NT2/D1 (cell line): ENCODE data around the gene PLOD2.

Source experiments
- DNase-seq: peaks from one replicate; pipeline ENCODE4 v3.0.0-alpha.2; 2011; ENCODE audit warnings: low read depth, low spot score
- H3K27me3 ChIP-seq: 2 replicates; pipeline ENCODE4 v1.6.0; 2011; ENCODE audit warnings: mild to moderate bottlenecking; ENCODE audit not compliant: insufficient read length, insufficient read depth
- H3K36me3 ChIP-seq: 2 replicates; pipeline ENCODE4 v1.6.1; 2011; ENCODE audit warnings: mild to moderate bottlenecking, low read length, mixed read lengths; ENCODE audit not compliant: insufficient read depth, insufficient read length
- H3K4me1 ChIP-seq: 2 replicates; pipeline ENCODE4 v1.5.1; 2011; ENCODE audit not compliant: insufficient read depth, insufficient read length
- H3K4me3 ChIP-seq: 2 replicates; pipeline ENCODE4 v1.5.1; 2011; ENCODE audit warnings: low read depth; ENCODE audit not compliant: insufficient read length
- H3K9ac ChIP-seq: 2 replicates; pipeline ENCODE4 v1.6.0; 2011; ENCODE audit warnings: low read depth; ENCODE audit not compliant: insufficient read length
- H3K9me3 ChIP-seq: 2 replicates; pipeline ENCODE4 v1.5.1; 2011; ENCODE audit warnings: mild to moderate bottlenecking, low read length; ENCODE audit not compliant: insufficient read depth
- SUZ12 ChIP-seq: IDR thresholded peaks from 2 replicates; pipeline ENCODE4 v1.6.1; 2011; ENCODE audit not compliant: insufficient read length, insufficient read depth; ENCODE audit errors: extremely low read depth
- YY1 ChIP-seq: IDR thresholded peaks from 2 replicates; pipeline ENCODE4 v1.6.1; 2011; ENCODE audit not compliant: insufficient read length, insufficient read depth
- ZNF274 ChIP-seq: IDR thresholded peaks from 2 replicates; pipeline ENCODE4 v1.6.1; 2011; ENCODE audit warnings: mild to moderate bottlenecking, low read depth, low read length

Gene PLOD2

DNA sequence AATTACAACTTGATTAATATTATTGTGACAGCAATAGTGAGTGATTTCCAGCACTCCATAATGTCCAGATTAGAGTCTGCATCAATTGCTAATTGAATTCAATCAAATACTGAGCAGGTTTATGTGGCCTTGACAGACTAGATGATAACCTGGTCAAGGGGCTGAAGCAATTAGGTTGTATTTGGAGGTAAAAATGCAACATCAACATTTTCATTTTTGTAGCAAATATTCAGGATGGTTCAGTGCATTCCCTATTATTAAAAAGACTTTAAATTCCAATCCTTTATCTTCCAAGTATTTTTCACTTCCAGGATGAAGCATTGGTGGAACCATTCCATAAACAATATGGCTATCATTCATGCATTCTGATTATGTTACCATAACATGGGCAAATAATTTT, 120.4 kb downstream of the PLOD2 start:
- H3K9ac ChIP-seq, result no peak overlapping the region
- H3K4me3 ChIP-seq, result no peak overlapping the region
- DNase-seq, result no peak
- no peaks in the 10 kb centered on the region for H3K36me3 ChIP-seq
- no peaks in the 10 kb centered on the region for H3K27me3 ChIP-seq
- H3K9me3 ChIP-seq, result no peaks in the 10 kb centered on the region
- H3K4me1 ChIP-seq, result no peaks in the 10 kb centered on the region
- TF ChIP-seq ZNF274, result no peak
- no peak for TF ChIP-seq SUZ12
- no peak for TF ChIP-seq YY1

DNA sequence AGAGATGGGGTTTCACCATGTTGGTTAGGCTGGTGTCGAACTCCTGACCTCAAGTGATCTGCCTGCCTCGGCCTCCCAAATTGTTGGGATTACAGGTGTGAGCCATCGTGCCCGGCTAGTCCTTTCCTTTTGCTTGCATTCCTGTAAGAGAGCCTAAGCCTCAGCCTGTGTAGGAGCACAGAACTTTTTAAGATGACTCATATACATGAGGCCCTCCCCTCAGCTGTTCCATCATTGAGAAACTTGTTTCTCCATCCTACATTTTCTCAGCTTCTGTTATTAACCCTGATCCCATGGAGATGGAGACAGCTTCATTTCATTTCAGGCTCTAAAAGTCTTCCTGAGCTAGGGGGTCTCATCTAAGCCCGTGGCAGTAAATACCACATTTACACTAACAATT, 123.3 kb downstream of the PLOD2 start:
- no peaks in the 10 kb centered on the region for H3K27me3 ChIP-seq
- TF ChIP-seq ZNF274 (no peak), YY1 (no peak), SUZ12 (no peak)
- no peaks in the 10 kb centered on the region for H3K9me3 ChIP-seq
- no peak overlapping the region for H3K9ac ChIP-seq
- H3K4me1 ChIP-seq, result no peaks in the 10 kb centered on the region
- H3K36me3 ChIP-seq, result no peaks in the 10 kb centered on the region
- no peak overlapping the region for H3K4me3 ChIP-seq
- DNase-seq, result no peak

DNA sequence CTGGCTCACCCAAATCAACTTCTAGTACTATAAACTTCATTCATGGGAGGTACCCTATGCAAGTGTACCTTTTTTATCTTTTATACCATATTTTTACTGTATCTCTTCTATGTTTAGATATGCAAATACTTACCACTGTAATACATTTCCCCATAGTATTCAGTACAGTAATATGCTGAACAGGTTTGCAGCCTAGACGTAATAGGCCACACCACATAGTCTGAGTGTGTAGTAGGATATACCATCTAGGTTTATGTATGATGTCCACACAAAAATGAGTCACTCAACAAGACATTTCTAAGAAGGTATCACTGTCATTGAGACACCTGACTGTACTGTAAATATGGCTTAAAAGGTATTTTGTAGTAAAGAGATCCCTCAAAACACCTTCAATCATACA, 124.7 kb downstream of the PLOD2 start:
- H3K36me3 ChIP-seq, result no peaks in the 10 kb centered on the region
- no peak overlapping the region for H3K4me3 ChIP-seq
- no peaks in the 10 kb centered on the region for H3K27me3 ChIP-seq
- no peak overlapping the region for H3K9ac ChIP-seq
- no peak for DNase-seq
- TF ChIP-seq SUZ12, result no peak
- no peak for TF ChIP-seq YY1
- TF ChIP-seq ZNF274, result no peak
- no peaks in the 10 kb centered on the region for H3K9me3 ChIP-seq
- H3K4me1 ChIP-seq, result no peaks in the 10 kb centered on the region

DNA sequence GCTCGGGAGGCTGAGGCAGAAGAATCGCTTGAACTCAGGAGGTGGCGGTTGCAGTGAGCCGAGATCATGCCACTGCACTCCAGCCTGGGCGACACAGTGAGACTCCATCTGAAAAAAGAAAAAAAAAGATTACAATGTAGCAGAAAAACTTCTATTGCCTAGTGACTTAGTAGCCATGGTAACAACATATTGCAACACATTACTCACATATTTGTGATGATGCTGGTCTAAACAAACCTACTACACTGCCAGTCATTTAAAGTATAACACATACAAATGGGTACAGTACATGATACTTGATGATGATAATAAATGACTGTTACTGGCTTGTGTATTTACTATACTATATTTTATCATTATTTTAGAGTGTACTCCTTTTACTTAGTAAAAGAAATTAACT, 125.6 kb downstream of the PLOD2 start:
- no peaks in the 10 kb centered on the region for H3K4me1 ChIP-seq
- H3K27me3 ChIP-seq, result no peaks in the 10 kb centered on the region
- no peaks in the 10 kb centered on the region for H3K9me3 ChIP-seq
- TF ChIP-seq SUZ12 (no peak), YY1 (no peak), ZNF274 (no peak)
- no peak overlapping the region for H3K4me3 ChIP-seq
- no peak overlapping the region for H3K9ac ChIP-seq
- no peak for DNase-seq
- H3K36me3 ChIP-seq, result no peaks in the 10 kb centered on the region

DNA sequence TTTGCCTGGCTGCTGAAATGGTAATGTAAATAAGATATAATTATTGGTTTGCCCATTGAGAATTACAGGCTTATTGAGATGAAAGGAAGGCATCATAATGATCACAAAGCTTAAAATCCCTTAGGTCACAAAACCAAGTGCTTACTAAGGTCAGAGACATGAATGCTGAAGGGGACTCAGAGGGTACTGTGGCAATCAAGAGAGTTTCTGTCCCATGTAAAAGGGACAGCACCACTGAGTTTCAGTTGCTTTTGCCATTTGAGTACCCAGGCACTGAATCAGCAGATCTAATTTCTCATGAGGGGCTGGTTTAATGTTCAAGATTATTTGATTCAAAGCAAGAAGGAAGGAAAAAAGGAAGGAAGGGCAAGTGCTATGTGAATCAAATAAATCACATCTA, 127.0 kb downstream of the PLOD2 start:
- H3K9me3 ChIP-seq, result no peaks in the 10 kb centered on the region
- H3K4me3 ChIP-seq, result no peak overlapping the region
- no peaks in the 10 kb centered on the region for H3K27me3 ChIP-seq
- TF ChIP-seq SUZ12 (no peak), ZNF274 (no peak), YY1 (no peak)
- H3K36me3 ChIP-seq, result no peaks in the 10 kb centered on the region
- no peaks in the 10 kb centered on the region for H3K4me1 ChIP-seq
- no peak overlapping the region for H3K9ac ChIP-seq
- no peak for DNase-seq

DNA sequence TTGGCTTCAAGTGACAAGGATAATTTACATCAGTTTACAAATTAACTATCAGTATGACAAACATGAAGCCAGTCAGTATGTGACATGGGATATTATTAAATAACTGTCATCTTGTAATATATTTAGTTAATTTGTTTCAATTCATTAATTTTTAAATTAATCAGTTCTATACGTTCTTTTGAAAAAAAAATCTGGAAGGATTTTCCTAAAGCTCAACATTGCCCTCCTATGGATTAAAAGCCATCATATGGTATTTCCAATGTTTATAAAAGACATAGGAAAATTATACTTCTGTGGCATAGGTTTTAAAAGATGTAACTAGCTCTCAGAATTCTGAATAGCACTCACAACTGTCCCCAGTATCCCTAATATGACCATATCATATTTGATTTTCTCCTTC, 134.4 kb downstream of the PLOD2 start:
- DNase-seq, result no peak
- Histone ChIP-seq H3K4me3 (no peak overlapping the region), H3K9me3 (peaks cover 10% of the 10 kb centered on the region; the same call in 1 of the 2 replicates), H3K4me1 (no peaks in the 10 kb centered on the region), H3K9ac (no peak overlapping the region), H3K27me3 (no peaks in the 10 kb centered on the region), H3K36me3 (no peaks in the 10 kb centered on the region)
- TF ChIP-seq SUZ12, result no peak
- no peak for TF ChIP-seq ZNF274
- TF ChIP-seq YY1, result no peak

DNA sequence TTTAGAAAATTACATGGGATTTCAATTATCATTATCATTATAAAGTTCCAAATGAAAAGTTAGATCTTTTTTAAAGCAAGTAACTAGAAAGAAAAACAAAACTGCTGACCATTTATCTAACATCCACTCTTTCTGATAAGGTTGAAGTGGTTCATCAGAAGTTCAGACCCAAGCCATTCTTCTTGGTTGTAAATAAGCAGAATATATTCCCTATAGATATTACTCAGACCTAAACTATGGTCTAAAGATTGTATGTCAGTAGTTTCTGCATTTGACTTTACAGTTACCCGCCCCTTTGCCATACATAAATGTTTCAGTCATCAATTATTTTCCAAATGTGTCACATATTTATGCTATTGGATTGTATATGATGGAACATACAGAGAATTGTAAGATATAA, 136.7 kb downstream of the PLOD2 start:
- no peak for DNase-seq
- H3K4me3 ChIP-seq, result no peak overlapping the region
- H3K4me1 ChIP-seq, result no peaks in the 10 kb centered on the region
- peaks cover 10% of the 10 kb centered on the region; the same call in 1 of the 2 replicates for H3K9me3 ChIP-seq
- H3K9ac ChIP-seq, result no peak overlapping the region
- H3K36me3 ChIP-seq, result no peaks in the 10 kb centered on the region
- no peaks in the 10 kb centered on the region for H3K27me3 ChIP-seq
- TF ChIP-seq SUZ12 (no peak), ZNF274 (no peak), YY1 (no peak)
